Ureter (tissue), 1 donor: ENCODE measurements around the gene MYO1D. TPM values are rescaled to one million over a fixed set of nuclear protein-coding genes. Genes with fewer than 3 reads are reported as not detected.
"Not testable (repeated sequence)": the region's sequence is repeated elsewhere in the genome, so short reads cannot be mapped to it uniquely, and the experiment has no call there.

Experiments
- DNase-seq: peaks from one replicate; pipeline ENCODE4 v3.0.0-alpha.2; 2020; ENCODE audit warnings: low spot score
- total RNA-seq: library from RNA; stranded (reverse); gene quantifications from one replicate; pipeline ENCODE4 v1.2.4, GENCODE V29; 2023
- donor health status: DM: yes; HTN: yes; CAD: no.

The MYO1D gene
- total RNA-seq, 1 donor from 2014 or later: 75.8 TPM

- DNase-seq: no peak
Observed at GRCh38 chr17:32464374-32464773, 412.6 kb downstream of the MYO1D start.

- DNase-seq: no peak
Observed at GRCh38 chr17:32463304-32463703, 413.6 kb downstream of the MYO1D start.

DNA sequence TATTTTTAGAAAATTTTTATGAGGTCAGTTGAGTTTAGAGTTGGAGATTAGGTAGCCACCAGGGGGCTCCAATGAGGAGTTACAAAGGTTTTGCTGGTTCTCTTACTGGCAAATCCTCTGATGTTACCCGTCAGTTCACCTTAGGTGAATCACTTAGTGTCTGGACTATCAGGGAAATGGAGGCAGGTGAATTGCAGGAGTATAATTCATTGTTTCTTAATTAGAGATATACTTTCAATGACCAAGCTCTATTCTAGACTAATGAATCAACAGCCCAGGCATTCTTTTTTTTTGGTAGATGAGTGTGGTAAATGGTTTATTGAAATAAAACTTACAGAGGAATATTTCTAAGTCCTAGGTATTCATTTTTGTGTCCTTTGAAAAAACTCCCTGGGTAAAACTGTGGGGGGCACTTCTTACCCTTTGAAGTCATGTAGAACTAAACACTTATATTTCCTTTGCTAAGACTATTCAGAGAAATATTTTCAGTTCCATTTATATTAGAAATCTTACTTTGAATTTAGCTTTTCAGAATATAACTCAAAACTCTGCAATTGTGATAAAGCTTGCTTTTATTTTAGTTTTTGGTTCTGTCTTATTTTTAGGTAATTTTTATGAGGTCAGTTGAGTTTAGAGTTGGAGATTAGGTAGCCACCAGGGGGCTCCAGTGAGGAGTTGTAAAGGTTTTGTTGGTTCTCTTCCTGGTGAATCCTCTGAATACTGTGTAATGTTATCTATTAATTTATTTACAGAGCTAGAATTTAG is 414.9 kb downstream of the MYO1D start:
- no peak for DNase-seq

GRCh38 chr17:32461498-32461852 is 415.4 kb downstream of the MYO1D start:
- no peak for DNase-seq

DNA sequence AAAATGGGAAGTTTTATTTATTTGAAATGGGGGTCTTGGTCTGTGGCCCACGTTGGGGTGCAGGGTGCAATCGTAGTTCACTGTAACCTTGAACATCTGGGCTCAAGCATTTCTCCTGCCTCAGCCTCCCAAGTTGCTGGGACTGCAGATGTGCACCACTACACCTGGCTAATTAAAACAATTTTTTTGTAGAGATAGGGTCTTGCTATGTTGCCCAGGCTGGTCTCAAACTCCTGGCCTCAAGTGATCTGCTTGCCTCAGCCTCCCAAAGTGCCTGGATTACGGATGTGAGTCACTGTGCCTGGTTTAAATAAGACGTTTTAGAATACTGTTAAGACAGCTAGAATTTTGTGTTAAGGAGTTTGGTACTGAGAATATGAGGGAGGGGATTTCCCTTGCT is 416.9 kb downstream of the MYO1D start:
- DNase-seq: no peak

- DNase-seq: no peak
Observed at GRCh38 chr17:32458371-32458770, 418.6 kb downstream of the MYO1D start.

GRCh38 chr17:32453370-32453769 is 423.6 kb downstream of the MYO1D start:
- no peak for DNase-seq

DNA sequence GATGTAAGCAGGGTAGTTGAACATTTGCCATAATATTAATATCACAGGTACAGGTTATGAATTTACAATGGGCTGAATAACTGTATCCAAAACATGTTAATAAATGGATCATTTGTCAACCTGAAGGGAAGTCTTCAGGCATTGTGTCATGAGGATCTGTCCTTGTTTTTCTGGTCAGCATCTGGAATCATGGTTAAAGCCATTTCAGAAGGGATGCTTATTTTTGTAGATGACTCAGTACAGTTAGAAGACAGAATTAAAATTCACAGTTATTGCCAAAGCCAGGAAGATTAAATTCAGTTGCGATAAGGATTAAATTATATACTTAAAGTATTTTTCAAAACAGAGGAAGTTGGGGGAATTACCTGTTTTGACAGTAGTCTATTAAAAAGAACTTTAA is 424.6 kb downstream of the MYO1D start:
- no peak for DNase-seq

GRCh38 chr17:32451879-32452278 is 425.0 kb downstream of the MYO1D start:
- no peak for DNase-seq

DNA sequence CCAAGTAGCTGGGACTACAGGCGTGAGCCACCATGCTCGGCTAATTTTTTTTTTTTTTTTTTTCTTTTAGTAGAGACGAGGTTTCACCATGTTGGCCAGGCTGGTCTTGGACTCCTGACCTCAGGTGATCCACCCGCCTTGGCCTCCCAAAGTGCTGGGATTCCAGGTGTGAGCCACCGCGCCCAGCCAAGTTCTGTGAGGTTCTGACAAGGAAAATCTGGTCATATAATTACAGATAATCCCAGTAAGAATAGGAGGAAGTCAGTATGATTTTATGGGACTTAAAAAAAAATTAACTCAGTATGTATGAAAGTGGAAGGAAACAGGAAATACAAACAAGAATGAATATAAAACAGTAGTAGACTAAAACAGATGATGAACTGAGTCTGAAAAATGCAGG is 426.5 kb downstream of the MYO1D start:
- DNase-seq: not testable (repeated sequence)

GRCh38 chr17:32449963-32450362 is 427.0 kb downstream of the MYO1D start:
- no peak for DNase-seq

DNA sequence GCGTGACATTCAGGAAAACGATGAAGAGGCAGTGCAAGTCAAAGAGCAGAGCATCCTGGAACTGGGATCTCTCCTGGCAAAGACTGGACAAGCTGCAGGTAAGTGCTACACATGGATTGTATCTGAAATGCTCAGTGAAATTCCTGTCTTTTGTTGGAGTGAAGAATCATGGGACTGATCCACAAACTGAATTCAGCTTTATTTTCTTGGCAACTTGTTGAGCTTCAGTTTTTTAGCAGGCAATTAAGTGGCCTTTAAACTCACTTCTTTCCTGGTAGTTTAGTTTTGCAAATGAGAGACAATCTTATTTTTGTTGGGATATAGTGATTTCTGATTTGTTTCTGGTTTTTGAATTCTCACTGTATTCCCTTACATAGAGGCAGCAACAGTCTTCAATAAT is 430.0 kb downstream of the MYO1D start:
- DNase-seq: no peak

- DNase-seq: no peak
Observed at GRCh38 chr17:32445971-32446370, 431.0 kb downstream of the MYO1D start.

GRCh38 chr17:32445497-32445896 is 431.4 kb downstream of the MYO1D start:
- DNase-seq: no peak

DNA sequence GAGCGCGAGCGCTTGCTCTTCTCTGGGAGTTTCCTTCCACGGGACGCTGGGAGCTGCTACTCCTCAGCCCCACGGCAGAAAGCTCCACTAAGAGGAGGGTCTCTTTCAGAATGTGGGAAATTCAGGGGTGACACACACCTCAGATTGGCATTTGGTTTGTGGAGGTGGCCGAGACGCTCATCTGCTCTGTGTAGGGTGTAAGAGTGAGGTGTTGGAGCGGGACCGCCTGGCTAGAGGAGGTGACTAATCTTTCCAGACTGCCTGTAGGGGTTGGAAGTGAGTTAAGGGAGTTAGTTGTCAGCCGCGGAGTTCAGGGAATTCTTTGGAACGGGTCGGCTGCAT is 431.9 kb downstream of the MYO1D start:
- no peak for DNase-seq

GRCh38 chr17:32444301-32445073 is 432.4 kb downstream of the MYO1D start, which contains the start of gene PSMD11:
PSMD11 (plus strand) TSS chr17:32444510; CDS start chr17:32444524, 14 bp downstream.
- DNase-seq: peak; percentile 96

GRCh38 chr17:32443827-32444300 is 433.1 kb downstream of the MYO1D start:
- DNase-seq: no peak

Other genes with a start within 250 kb of the MYO1D start
- 41.9 TPM for gene TMEM98, start 51.0 kb upstream of the MYO1D start, total RNA-seq
- gene SPACA3, start 114.7 kb upstream of the MYO1D start, total RNA-seq: not detected